ENCODE measurements around the gene ZNF560. TPM values are rescaled to one million over a fixed set of nuclear protein-coding genes. Genes with fewer than 3 reads are reported as not detected.
"Not testable (repeated sequence)": the region's sequence is repeated elsewhere in the genome, so short reads cannot be mapped to it uniquely, and the experiment has no call there.

Gene ZNF560
- under 1 TPM; 0.28 to 0.60 TPM for total RNA-seq

- Mint-ChIP-seq H3K27me3 (peaks cover 33% of the 10 kb centered on the region), H3K4me1 (peaks cover 7% of the 10 kb centered on the region), H3K4me3 (peak within 1 kb of the TSS; percentile 71), H3K9me3 (peaks cover 47% of the 10 kb centered on the region), H3K27ac (peak within 1 kb of the TSS; percentile 29), H3K36me3 (peaks cover 27% of the 10 kb centered on the region)
- DNase-seq = peak; percentile 34
Observed at GRCh38 chr19:9498183-9498902, at the start of gene ZNF560. Gene ZNF560, minus strand, starts transcription at chr19:9498616. Its CDS starts 23,303 bp downstream, at chr19:9475313.

GRCh38 chr19:9547870-9548269 lies 49.5 kb upstream of the ZNF560 start:
- H3K27ac Mint-ChIP-seq = no peak overlapping the region
- H3K9me3 Mint-ChIP-seq = peaks cover 18% of the 10 kb centered on the region
- no peaks in the 10 kb centered on the region for H3K27me3 Mint-ChIP-seq
- H3K36me3 Mint-ChIP-seq = peaks cover 14% of the 10 kb centered on the region
- H3K4me1 Mint-ChIP-seq = no peaks in the 10 kb centered on the region
- DNase-seq = no peak
- no peak overlapping the region for H3K4me3 Mint-ChIP-seq

GRCh38 chr19:9541281-9541680 lies 42.9 kb upstream of the ZNF560 start:
- peaks cover 15% of the 10 kb centered on the region for H3K9me3 Mint-ChIP-seq
- H3K36me3 Mint-ChIP-seq = peaks cover 36% of the 10 kb centered on the region
- not testable (repeated sequence) for H3K27ac Mint-ChIP-seq, DNase-seq, H3K4me1 Mint-ChIP-seq, H3K27me3 Mint-ChIP-seq, H3K4me3 Mint-ChIP-seq

- DNase-seq, H3K4me1 Mint-ChIP-seq, H3K27me3 Mint-ChIP-seq: not testable (repeated sequence)
- Mint-ChIP-seq H3K27ac (peak overlapping the region; percentile 99), H3K4me3 (peak overlapping the region; percentile 98), H3K36me3 (peaks cover 49% of the 10 kb centered on the region), H3K9me3 (peaks cover 18% of the 10 kb centered on the region)
Observed at GRCh38 chr19:9539921-9540320, 41.5 kb upstream of the ZNF560 start.

- not testable (repeated sequence) for H3K4me1 Mint-ChIP-seq, H3K27me3 Mint-ChIP-seq, DNase-seq
- peaks cover 57% of the 10 kb centered on the region for H3K36me3 Mint-ChIP-seq
- peak overlapping the region; percentile 98 for H3K4me3 Mint-ChIP-seq
- peaks cover 21% of the 10 kb centered on the region for H3K9me3 Mint-ChIP-seq
- H3K27ac Mint-ChIP-seq = peak overlapping the region; percentile 99
Observed at GRCh38 chr19:9539201-9539600, 40.8 kb upstream of the ZNF560 start.

GRCh38 chr19:9538183-9539058 lies 40.0 kb upstream of the ZNF560 start, which contains the start of gene ZNF426:
Gene ZNF426, minus strand, starts transcription at chr19:9538645. Its CDS starts 2,413 bp downstream, at chr19:9536232.
- H3K4me1 Mint-ChIP-seq = peaks cover 10% of the 10 kb centered on the region
- peaks cover 28% of the 10 kb centered on the region for H3K9me3 Mint-ChIP-seq
- H3K4me3 Mint-ChIP-seq = peak within 1 kb of the TSS; percentile 98
- no peaks in the 10 kb centered on the region for H3K27me3 Mint-ChIP-seq
- H3K27ac Mint-ChIP-seq = peak within 1 kb of the TSS; percentile 99
- DNase-seq = peak; percentile 87
- H3K36me3 Mint-ChIP-seq = peaks cover 64% of the 10 kb centered on the region

GRCh38 chr19:9535934-9536333 lies 37.5 kb upstream of the ZNF560 start:
- no peak overlapping the region for H3K27ac Mint-ChIP-seq
- peaks cover 49% of the 10 kb centered on the region for H3K9me3 Mint-ChIP-seq
- no peaks in the 10 kb centered on the region for H3K27me3 Mint-ChIP-seq
- H3K4me3 Mint-ChIP-seq = no peak overlapping the region
- H3K4me1 Mint-ChIP-seq = peaks cover 10% of the 10 kb centered on the region
- peaks cover 89% of the 10 kb centered on the region for H3K36me3 Mint-ChIP-seq
- DNase-seq = no peak

- H3K9me3 Mint-ChIP-seq = peaks cover 66% of the 10 kb centered on the region
- no peaks in the 10 kb centered on the region for H3K4me1 Mint-ChIP-seq
- DNase-seq = no peak
- H3K27me3 Mint-ChIP-seq = no peaks in the 10 kb centered on the region
- H3K4me3 Mint-ChIP-seq = no peak overlapping the region
- H3K27ac Mint-ChIP-seq = no peak overlapping the region
- H3K36me3 Mint-ChIP-seq = peaks cover 98% of the 10 kb centered on the region
Observed at GRCh38 chr19:9531933-9532332, 33.5 kb upstream of the ZNF560 start.

GRCh38 chr19:9528757-9529336 lies 30.4 kb upstream of the ZNF560 start:
- peaks cover 76% of the 10 kb centered on the region for H3K9me3 Mint-ChIP-seq
- H3K27ac Mint-ChIP-seq = no peak overlapping the region
- H3K36me3 Mint-ChIP-seq = peaks cover 92% of the 10 kb centered on the region
- H3K27me3 Mint-ChIP-seq = no peaks in the 10 kb centered on the region
- no peak overlapping the region for H3K4me3 Mint-ChIP-seq
- no peaks in the 10 kb centered on the region for H3K4me1 Mint-ChIP-seq
- no peak for DNase-seq

GRCh38 chr19:9523885-9524474 lies 25.6 kb upstream of the ZNF560 start:
- Mint-ChIP-seq H3K9me3 (peaks cover 63% of the 10 kb centered on the region), H3K4me1 (no peaks in the 10 kb centered on the region), H3K4me3 (no peak overlapping the region), H3K27ac (no peak overlapping the region), H3K36me3 (peaks cover 67% of the 10 kb centered on the region), H3K27me3 (no peaks in the 10 kb centered on the region)
- DNase-seq = no peak

- no peak overlapping the region for H3K27ac Mint-ChIP-seq
- DNase-seq = no peak
- no peaks in the 10 kb centered on the region for H3K4me1 Mint-ChIP-seq
- H3K27me3 Mint-ChIP-seq = no peaks in the 10 kb centered on the region
- no peak overlapping the region for H3K4me3 Mint-ChIP-seq
- H3K9me3 Mint-ChIP-seq = peaks cover 48% of the 10 kb centered on the region
- H3K36me3 Mint-ChIP-seq = peaks cover 12% of the 10 kb centered on the region
Observed at GRCh38 chr19:9507285-9507684, 8.9 kb upstream of the ZNF560 start.

GRCh38 chr19:9500796-9501195 lies 2.4 kb upstream of the ZNF560 start:
- Mint-ChIP-seq H3K27ac (no peak overlapping the region), H3K4me1 (peaks cover 7% of the 10 kb centered on the region), H3K4me3 (no peak overlapping the region), H3K27me3 (peaks cover 28% of the 10 kb centered on the region), H3K9me3 (peaks cover 51% of the 10 kb centered on the region), H3K36me3 (peaks cover 22% of the 10 kb centered on the region)
- DNase-seq = no peak

- no peak for DNase-seq
- Mint-ChIP-seq H3K27me3 (peaks cover 38% of the 10 kb centered on the region), H3K36me3 (peaks cover 27% of the 10 kb centered on the region), H3K9me3 (peaks cover 34% of the 10 kb centered on the region), H3K4me3 (no peak overlapping the region), H3K27ac (no peak overlapping the region), H3K4me1 (peaks cover 7% of the 10 kb centered on the region)
Observed at GRCh38 chr19:9494096-9494495, 4.3 kb downstream of the ZNF560 start.

- no peak for DNase-seq
- H3K27me3 Mint-ChIP-seq = no peaks in the 10 kb centered on the region
- peaks cover 39% of the 10 kb centered on the region for H3K9me3 Mint-ChIP-seq
- no peak overlapping the region for H3K27ac Mint-ChIP-seq
- no peaks in the 10 kb centered on the region for H3K4me1 Mint-ChIP-seq
- peaks cover 13% of the 10 kb centered on the region for H3K36me3 Mint-ChIP-seq
- H3K4me3 Mint-ChIP-seq = no peak overlapping the region
Observed at GRCh38 chr19:9487016-9487415, 11.4 kb downstream of the ZNF560 start.

- Mint-ChIP-seq H3K4me3 (no peak overlapping the region), H3K27ac (no peak overlapping the region), H3K4me1 (no peaks in the 10 kb centered on the region), H3K9me3 (peaks cover 45% of the 10 kb centered on the region), H3K36me3 (peaks cover 10% of the 10 kb centered on the region), H3K27me3 (no peaks in the 10 kb centered on the region)
- DNase-seq = no peak
Observed at GRCh38 chr19:9485140-9485539, 13.3 kb downstream of the ZNF560 start.
